ENCODE measurements around the gene IQSEC2.

The IQSEC2 gene

GRCh38 chrX:53227224-53227765 is 54.1 kb downstream of the IQSEC2 start:
- H3K4me3 ChIP-seq (ENCODE audit: low read depth, low read length) = no peak overlapping the region
- DNase-seq (ENCODE audit: low read depth) = peak; percentile 56
- TF ChIP-seq CTCF (IDR thresholded peaks at IDR 0.05; ENCODE audit: low read depth, low read length) = no peak
- TF ChIP-seq MYC (IDR thresholded peaks at IDR 0.05; ENCODE audit: low read depth, low read length) = no peak
- TF ChIP-seq MAX (IDR thresholded peaks at IDR 0.05; ENCODE audit: low read depth, low read length) = no peak
- no peak for TF ChIP-seq POLR2A (IDR thresholded peaks at IDR 0.05; ENCODE audit: extremely low read depth, insufficient read length)

- peak within 1 kb of the TSS; percentile 92 for H3K4me3 ChIP-seq (ENCODE audit: low read depth, low read length)
- DNase-seq (ENCODE audit: low read depth) = peak; percentile 95
Observed at GRCh38 chrX:53224860-53225797, 56.3 kb downstream of the IQSEC2 start, which contains the start of gene KDM5C. KDM5C (minus strand) TSS chrX:53225207; CDS start chrX:53224889, 318 bp downstream.

GRCh38 chrX:53223955-53224859 is 57.2 kb downstream of the IQSEC2 start:
- no peak for DNase-seq (ENCODE audit: low read depth)
- H3K4me3 ChIP-seq (ENCODE audit: low read depth, low read length) = peak overlapping the region; percentile 92
- no peak for TF ChIP-seq MYC (IDR thresholded peaks at IDR 0.05; ENCODE audit: low read depth, low read length)
- TF ChIP-seq POLR2A (IDR thresholded peaks at IDR 0.05; ENCODE audit: extremely low read depth, insufficient read length) = no peak
- TF ChIP-seq MAX (IDR thresholded peaks at IDR 0.05; ENCODE audit: low read depth, low read length) = no peak
- no peak for TF ChIP-seq CTCF (IDR thresholded peaks at IDR 0.05; ENCODE audit: low read depth, low read length)

More at GRCh38 chrX:53224860-53225797, 56.3 kb downstream of the IQSEC2 start, which contains the start of gene KDM5C:
- peak; percentile 66; the same call in 1 of the 2 replicates for TF ChIP-seq MAX (IDR thresholded peaks at IDR 0.05; ENCODE audit: low read depth, low read length)
- TF ChIP-seq MYC (IDR thresholded peaks at IDR 0.05; ENCODE audit: low read depth, low read length) = peak; percentile 67
- no peak for TF ChIP-seq CTCF (IDR thresholded peaks at IDR 0.05; ENCODE audit: low read depth, low read length)
- TF ChIP-seq POLR2A (IDR thresholded peaks at IDR 0.05; ENCODE audit: extremely low read depth, insufficient read length) = peak; percentile 58

GRCh38 chrX:53223068-53223693 is 58.2 kb downstream of the IQSEC2 start:
- TF ChIP-seq CTCF (IDR thresholded peaks at IDR 0.05; ENCODE audit: low read depth, low read length) (no peak), MYC (IDR thresholded peaks at IDR 0.05; ENCODE audit: low read depth, low read length) (no peak), POLR2A (IDR thresholded peaks at IDR 0.05; ENCODE audit: extremely low read depth, insufficient read length) (no peak), MAX (IDR thresholded peaks at IDR 0.05; ENCODE audit: low read depth, low read length) (no peak)
- peak overlapping the region; percentile 92 for H3K4me3 ChIP-seq (ENCODE audit: low read depth, low read length)
- DNase-seq (ENCODE audit: low read depth) = no peak

Measured in NB4 (cell line).